GM18517 (cell line): ENCODE results near the gene PRKD1.

ENCODE experiments used
- ATAC-seq: cut with Tn5 transposase; IDR thresholded peaks from one replicate; pipeline ENCODE4 v1.9.1; 2021; ENCODE audit warnings: mild to moderate bottlenecking, moderate library complexity; ENCODE audit not compliant: unreplicated experiment

PRKD1 gene

DNA sequence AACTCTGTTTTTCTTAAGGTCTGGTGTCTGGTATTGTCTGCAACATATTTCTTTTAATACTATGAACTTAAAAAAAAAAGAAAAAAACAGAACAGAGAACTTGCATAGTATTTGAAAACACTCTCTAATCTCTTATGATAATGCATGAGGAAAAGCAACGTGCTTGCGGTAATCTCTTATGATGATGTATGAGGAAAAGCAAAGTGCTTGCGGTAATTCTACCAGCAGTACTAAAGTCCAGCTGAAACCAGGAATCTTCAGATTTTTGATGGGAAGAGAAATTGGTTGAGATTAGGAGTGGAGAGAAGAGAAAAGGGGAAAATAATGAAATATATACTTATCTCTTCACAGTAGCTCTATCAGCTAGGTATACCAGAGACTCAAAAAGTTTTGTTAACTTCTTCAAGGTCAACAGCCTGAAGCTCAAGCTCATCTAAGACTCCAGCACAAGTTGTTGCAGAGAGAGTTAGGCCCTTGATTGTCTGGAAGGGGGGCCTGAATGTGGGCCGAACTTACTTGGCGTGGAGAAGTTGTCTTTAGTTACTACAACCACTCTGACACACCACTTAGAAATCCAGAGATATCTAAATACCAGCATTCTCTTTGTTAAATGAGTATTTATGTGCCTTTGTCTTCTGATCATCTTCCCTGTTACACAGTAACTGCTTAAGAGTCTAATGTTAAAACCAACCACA lies 240.4 kb downstream of the PRKD1 start:
- ATAC-seq = no peak

DNA sequence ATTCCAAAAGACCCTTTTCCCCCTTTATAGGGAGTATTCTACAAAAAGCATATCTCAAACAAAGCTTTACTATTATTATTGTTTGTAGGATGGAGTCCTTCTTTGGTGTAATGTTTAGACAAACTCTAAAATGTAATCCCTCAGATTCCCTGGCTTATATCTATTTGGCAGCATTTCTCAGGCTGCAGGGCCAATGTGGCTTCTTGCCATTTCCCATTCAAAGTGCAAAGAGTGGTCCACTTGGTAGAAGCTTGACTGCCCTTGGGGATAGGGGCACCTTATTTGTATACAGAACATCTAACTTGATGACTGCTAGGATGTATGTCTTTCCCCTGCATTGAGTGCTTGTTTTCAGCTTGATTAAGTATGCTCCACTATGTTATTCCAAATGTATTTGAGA lies 242.7 kb downstream of the PRKD1 start:
- ATAC-seq = no peak

DNA sequence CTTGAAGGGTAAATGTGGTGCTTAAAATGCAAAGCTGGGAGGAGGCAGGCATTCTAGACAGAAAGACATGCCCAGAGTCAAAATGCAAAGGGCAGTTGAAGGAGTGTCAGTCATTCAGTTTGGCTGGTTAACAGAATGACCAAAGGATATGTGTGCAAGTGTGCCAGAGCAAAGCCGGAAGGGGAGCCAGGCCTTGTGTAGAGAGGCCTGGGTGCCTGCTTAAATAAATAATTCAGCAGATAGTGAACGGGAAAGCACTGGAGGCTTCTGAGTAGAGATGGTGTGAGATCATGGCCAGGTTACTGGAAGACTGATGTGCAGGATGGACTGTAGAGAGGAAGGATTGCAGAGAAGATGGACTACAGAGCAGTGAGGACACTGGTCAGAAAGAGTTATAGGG lies 244.9 kb downstream of the PRKD1 start:
- no peak for ATAC-seq

DNA sequence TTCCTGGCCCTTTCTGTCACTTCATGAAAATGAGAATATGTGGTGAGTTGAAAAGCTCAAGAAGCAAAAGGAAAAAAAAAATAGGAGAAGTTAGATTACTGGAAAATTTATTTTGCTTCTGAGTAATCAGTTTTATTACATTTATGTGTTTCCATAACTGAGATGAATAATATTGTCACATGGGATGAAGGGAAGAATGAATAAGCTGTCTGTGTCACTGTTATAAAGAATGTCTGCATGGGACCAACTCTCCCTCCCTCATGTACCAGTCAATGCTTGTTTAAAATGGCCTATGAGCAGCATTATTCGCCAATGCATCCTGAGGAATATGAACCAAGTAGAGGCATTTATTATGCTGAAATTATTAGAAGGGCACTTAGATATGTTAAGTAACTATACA lies 246.3 kb downstream of the PRKD1 start:
- ATAC-seq = no peak

DNA sequence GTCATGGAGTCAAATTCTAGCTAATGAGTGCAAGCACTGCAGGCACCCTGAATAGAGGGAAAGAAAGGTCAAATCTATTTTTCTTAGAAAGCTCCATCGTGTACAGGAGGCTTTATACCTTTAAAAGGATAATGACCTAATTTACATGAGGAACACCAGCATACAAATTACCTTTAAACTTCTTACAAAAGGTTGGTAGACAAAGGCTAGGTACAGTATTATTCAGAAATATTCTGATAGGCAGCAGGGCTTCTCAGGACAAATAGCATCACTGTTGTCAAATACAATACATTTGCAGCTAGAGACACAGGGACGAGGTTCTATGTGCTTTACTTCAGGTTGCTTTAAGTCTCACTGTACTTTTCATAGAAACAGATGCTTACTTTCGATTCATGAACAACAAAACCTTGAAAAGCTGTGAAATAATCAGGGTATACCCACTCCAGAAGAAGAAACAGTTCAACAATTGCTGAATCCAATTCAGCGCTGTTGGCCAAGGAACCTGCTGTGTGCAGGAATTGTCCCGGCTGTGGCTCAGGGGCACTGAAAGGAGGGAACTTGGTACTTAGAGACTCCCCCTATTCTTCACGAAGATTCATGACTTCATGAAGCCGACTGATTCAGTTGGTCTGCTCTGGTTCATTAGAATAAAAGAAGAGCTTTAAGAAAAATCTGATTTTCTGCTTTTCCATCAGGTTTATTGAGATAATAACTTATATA lies 252.9 kb downstream of the PRKD1 start:
- no peak for ATAC-seq

DNA sequence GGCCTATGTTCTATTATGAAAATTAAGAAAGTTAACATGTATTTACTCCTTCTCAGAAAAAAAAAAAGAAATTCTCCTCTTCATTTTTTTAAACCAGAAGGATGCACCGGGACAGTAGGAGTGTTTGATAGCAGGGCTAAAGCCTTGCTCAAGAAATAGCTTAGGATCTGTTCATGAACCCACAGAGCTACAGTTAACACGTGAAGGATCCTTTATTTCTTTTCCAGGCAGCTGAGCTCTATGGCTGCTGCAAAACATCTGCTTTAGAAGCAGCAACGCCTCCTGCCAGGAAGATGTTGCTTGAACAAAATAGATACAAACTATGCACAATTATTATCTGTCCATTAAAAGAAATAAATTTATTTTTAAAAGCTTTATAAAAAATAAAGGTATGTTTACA lies 254.8 kb downstream of the PRKD1 start:
- ATAC-seq = no peak

DNA sequence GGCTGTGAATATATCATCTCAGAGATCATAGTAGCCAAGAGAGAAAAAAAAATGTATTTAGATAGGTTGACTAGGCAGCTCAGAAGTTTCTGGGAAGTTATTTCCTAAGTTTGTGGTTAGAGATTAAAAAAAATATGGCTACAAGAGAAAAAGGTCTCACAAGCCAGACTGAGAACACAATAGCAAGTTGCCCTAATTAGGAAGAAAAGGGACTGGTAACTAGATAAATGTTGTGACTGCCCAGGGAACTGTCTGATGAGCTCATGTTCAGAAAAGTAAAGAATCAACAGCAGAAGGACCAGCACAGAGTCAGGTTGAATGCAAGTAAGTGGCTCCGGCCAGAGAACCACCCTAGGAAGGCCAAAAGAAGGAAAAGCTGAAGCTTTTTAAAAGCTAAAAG lies 256.6 kb downstream of the PRKD1 start:
- ATAC-seq = no peak

DNA sequence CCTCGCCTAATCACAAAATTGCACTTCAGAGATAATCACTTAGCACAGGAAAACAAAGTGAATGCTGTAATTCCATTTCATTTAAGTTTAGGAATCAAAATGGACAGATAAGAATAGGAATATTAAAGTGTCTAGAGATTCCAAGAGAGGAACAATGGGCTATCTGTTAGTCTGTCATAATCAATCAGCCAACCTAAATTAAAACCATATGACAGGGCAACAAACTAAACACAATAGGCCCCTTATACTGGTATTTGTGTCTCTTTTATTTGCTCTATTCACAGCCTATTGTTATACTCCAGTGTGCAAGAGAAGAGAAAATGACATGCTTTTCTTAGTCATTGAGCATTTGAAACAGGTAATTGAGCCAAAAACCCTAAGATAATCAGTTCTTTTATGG lies 259.4 kb downstream of the PRKD1 start:
- ATAC-seq = no peak

DNA sequence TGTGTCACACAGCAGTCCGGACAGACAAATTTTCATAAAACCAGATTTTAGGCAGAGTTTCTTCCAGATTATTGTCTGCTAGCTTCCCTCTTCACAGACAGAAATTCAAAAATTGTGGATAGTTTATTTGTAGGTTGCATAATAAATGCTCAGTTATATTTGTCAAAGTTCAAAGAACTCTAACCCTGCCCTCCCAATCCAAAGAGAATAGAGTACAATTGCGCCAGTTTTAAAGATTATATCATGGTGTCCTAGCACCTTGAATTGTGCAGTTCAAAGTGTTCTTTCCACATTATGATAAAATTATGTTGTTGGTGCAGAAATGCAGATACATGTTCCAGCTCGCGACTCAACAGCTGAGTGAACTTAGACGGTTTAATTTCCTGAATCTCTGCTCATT lies 263.1 kb downstream of the PRKD1 start:
- ATAC-seq = no peak

DNA sequence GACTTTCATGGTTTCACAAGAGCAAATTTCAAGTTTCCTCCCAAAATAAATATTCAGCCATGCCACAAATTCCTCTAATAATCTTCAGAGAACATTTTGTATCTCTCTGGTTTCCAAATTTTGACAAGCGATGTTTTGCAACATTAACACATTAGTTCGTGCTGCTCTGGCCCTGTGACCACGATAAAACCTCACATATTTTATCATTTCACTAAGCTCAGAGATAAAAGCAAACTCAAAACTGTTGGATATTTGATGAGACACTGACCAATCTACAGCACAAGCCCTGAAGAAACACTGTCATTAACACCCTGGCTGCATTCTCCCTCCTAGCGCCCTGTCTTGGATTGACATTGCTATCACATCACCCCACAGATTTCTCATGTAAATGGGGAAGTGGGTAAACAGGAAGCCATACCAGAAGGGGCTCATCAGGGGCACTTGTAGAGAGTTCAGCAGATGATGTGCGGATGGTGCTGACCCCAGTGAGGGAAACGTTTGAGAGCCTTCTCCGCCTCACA lies 264.3 kb downstream of the PRKD1 start:
- no peak for ATAC-seq

DNA sequence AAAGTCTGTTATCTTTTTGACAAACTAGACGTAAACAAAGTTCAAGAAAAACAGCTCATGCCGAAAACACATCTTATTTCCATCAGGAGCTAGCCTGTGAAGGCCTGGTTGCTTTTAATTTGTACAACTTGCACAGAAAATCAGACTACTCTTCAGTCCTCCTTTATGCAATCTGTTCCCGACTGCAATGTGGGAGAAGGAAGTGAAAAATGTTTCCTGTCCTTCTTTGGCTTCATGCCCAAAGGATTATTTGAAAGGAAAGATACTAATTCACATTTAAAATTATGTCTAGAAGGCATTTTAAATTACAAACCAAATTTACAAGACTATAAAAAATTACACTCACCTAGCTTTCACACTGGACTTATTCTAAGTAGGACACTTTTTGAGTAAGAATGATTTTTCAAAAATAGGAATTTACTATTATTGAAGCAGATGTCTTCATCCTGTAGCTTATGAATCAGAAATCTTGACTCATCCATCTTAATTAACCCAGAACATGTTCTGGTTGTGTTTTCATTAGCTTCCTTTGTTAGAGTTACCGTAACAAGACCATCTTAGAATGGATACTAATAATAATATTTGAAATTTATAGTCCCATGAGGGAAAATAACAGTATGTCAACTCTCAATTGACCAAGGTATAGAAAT lies 272.6 kb downstream of the PRKD1 start:
- no peak for ATAC-seq

DNA sequence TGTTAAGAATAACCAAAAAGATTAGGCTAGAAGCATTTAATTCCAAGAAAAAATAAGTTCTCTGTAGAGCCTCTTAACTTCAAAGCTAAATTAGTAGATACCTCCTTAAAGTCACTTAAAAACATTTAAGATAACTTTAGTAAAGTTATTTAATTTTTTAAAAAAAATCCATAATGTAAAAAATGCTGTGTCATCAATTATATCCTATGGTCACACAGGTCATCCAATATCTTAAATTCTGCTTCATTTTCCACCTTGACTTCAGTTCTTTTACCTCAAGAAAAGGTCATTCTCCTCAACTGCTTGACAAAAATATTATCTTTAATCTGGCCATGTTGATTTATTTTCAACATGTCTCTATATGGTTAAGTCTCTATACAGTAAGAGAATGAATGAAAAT lies 274.3 kb downstream of the PRKD1 start:
- ATAC-seq = no peak

DNA sequence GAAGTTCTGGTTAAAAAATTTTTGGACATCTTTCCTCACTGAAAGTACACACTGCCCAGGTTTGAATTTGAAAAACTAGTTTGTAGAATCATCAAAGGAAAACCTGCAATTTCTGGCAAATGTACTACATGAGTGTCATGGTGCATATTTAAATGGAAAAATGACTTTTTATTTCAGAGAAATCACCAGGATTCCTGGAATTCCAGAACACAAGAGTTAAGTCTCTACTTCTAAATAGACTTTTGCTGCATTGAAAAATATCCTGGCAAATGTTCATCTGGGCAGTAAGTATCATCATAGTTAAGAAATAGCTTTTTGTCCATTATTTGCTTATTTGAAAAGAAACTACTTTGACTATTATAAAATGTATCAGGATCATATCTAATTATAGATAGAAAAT lies 275.1 kb downstream of the PRKD1 start:
- ATAC-seq = no peak

DNA sequence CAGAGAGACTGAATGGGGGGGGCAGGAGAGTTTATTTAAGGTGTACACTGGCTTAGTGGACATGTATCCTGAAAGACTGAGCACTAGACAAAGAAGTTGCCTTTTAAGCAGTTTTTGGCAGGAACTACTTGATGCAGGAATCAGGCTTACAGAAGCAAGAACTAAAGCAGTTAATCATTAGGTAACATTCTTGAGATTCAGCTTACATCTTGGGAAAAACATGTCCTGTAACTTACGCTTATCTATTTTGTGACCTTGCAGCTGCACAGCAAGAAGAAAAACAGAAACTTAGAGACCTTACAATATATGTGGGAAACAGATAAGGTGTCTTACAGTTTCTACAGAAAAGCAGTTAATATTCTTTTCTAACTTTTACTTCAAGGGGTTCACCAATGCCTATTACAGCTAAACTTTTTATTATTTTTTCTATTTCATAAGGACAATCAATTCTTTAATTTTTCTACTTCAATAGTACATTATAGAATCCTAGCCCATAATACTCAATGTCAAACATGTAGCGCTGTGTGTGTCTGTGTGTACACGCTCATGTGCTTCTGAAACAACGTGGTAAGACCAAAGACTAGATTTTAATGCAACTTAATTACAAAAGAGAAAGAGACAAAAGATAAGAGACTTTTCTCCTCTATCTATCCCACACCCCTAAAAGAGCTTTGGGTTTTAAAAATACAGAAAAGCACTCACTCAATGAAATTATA lies 276.9 kb downstream of the PRKD1 start:
- ATAC-seq = no peak

DNA sequence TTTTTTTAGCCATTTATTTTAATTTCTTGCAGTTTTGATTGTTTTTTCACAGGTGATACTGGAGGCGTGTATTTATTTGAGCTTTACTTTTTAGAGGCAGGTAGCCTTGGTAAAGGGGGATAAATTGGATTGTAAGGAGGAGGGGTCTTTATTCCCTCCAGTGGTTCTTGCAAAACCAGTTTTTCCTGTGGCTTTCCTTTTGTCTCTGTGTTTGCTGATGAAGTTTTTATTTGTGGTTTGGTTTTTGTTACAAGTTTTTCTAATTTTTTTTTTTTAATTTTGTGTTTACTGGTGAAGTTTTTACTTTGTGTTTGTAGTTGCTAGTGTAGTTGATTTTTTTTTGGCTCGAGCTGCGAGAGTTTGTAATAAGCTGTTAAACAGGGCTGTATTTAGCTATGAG lies 278.5 kb downstream of the PRKD1 start:
- no peak for ATAC-seq

DNA sequence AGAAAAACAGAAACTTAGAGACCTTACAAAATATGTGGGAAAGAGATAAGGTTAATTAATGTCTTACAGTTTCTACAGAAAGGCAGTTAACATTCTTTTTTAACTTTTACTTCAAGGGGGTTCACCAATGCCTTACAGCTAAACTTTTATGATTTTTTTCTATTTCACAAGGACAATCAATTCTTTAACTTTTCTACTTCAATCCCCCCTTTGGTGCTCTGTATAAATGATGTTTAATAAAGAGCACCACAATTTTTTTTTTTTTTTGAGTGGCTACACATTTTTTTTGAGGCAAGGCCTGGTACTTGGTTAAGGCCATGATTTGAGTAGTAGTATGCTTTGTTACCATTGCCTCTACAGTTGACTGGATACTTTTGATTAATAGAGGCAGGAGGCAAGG lies 279.6 kb downstream of the PRKD1 start:
- no peak for ATAC-seq

DNA sequence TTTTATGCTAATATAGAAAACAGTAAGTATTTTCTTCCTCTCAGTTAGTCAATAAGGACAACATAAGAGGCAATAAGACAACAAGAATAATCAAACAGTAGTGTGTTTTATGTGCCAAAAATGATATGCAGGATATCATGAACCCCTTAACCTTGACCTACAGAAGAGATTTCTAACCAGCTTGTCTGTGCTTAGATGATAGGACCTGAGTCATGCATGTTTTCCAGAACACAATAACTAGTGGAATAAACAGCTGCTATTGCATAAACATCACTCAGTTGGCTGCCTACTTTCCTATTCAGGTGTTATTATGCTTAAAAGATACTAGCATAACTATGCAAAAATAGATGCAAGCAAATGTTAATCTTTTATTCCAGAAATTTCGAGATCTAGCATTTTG lies 282.5 kb downstream of the PRKD1 start:
- no peak for ATAC-seq

DNA sequence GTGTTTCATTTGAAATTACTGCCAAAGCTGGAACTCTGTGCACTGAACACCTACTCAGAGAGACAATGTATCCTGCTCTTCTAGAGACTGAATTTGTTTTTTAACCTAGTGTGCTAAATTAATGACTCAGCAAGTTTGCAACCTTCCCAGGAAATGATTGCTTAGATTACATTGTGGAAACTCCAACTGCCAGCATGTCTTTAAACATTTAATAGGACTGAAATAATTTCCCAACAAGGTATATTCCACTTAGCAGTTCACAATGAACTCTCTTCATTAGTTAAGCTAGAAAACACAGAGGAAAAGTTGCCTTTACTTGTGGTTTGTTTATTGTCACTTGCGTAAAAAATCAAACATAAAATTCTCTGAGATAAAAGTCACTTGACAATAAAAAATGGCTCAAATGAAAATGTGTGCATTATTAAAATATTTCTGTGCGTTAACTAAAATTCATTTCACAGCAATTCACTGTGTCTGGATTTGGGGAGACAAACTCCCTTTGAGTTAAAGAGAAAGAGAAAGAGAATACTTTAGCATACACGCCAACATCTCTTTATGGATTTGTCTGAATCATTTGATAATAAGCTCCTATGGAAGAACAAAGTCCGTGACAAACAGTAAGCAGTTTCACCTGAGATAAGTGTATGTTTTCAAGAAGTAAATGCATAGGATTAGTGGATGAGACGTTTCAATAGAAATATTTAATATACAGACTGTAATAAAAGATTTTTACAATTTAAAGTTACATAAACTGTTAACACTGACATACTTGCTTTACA lies 284.0 kb downstream of the PRKD1 start:
- ATAC-seq = no peak

DNA sequence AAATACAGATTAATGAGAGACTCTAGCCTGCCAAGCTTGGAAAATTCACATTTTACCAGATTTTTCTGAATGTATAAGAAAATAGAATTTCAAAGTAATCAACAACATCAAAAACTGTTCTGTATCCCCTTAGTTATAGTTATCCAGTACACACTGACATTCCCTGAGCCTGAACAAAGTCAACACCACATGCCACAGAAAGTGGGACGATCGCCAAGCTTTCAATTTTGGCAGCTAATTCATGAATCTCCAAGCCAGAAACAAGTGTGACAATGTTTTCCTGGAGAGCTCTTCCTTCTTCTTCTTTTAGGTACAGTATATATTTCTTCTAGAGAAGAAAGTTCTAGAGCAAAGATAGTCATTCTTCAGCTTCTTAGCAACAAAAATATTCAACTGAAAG lies 290.2 kb downstream of the PRKD1 start:
- no peak for ATAC-seq

DNA sequence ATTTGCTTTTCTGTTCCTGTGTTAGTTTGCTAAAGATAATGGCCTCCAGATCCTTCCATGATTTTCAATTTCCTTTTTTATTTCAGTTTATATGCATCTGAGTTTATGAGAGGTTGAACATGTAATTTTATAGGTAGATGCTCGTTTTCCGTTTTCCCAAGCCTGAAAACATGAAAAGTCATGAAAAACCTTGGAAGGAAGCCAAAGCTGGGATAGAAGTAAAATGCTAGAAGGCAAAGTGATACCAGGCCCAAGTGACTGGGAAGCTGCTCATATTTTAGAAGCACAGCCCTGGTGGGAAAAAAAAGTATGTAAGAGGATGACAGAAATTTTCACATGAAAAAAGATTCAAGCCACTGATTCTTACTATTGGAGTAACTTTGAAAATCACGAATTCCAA lies 290.8 kb downstream of the PRKD1 start:
- no peak for ATAC-seq
